ENCODE measurements around the gene SHISA9. TPM values are rescaled to one million over a fixed set of nuclear protein-coding genes. Genes with fewer than 3 reads are reported as not detected.

Gene SHISA9
- total RNA-seq, 1 experiment from 2014 or later: not detected

DNA sequence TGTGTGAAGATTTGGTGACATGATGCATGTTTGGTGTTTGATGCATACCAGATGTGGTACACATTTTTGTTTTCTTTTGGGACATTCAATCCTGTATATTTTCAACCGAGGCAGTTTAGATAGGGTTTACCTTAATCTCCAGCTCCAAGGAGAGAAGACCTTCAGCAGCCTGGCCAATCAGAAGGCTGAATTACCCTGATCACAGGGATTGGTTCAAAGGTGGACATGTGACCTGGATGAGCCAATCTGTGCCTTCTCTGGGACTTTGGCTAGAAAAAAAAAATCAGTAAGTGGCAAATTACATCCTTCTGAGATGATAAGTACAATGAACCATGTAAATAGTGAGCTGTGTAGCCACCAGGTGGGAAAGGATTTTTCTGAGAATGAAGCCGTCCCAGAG, 205.1 kb downstream of the SHISA9 start:
- peaks cover 0 to 8% of the 10 kb centered on the region in 2 experiments; a peak in 1 of 4 replicates for H3K4me1 ChIP-seq (ENCODE audit: control insufficient read depth in 1 of 2, insufficient read depth in 2 of 2, low read length in 2 of 2)
- RAD21 ChIA-PET (ENCODE audit: low non-redundant PET in 1 of 2, low total read pairs in 2 of 2, uncharacterized antibody in 2 of 2, unreplicated experiment in 2 of 2): no interaction called here
- H3K79me2 ChIP-seq (ENCODE audit: insufficient read depth, low read length): no peaks in the 10 kb centered on the region
- H3K4me2 ChIP-seq (ENCODE audit: low read length): no peak overlapping the region
- BruUV-seq (replicated peaks): no TSS peak
- no peaks in the 10 kb centered on the region for H3K9me3 ChIP-seq (ENCODE audit: control insufficient read depth in 1 of 2, insufficient read depth in 1 of 2, low read depth in 1 of 2, low read length in 2 of 2)
- H3K27ac ChIP-seq (ENCODE audit: low read depth, low read length): no peak overlapping the region
- intact Hi-C loops (cut with micrococcal nuclease): no loop called here
- H3K9ac ChIP-seq (ENCODE audit: low read length): no peak overlapping the region
- DNase-seq (ENCODE audit: low read depth, low spot score) (no peak), ATAC-seq (no peak)
- no peaks in the 10 kb centered on the region for H3K36me3 ChIP-seq (ENCODE audit: control insufficient read depth in 1 of 2, insufficient read depth in 2 of 2, low read length in 2 of 2)
- H2AFZ ChIP-seq (ENCODE audit: low read depth, low read length, poor library complexity, severe bottlenecking): no peak overlapping the region
- TF ChIP-seq FOSL1 (IDR thresholded peaks at IDR 0.05; ENCODE audit: low read depth) (no peak), SIN3A (IDR thresholded peaks at IDR 0.05; ENCODE audit: low read depth) (no peak), CBX3 (IDR thresholded peaks at IDR 0.05; ENCODE audit: low read depth) (no peak), YY1 (IDR thresholded peaks at IDR 0.05; ENCODE audit: extremely low read depth, insufficient replicate concordance, low read depth, low read length) (no peak), POLR2AphosphoS5 (IDR thresholded peaks at IDR 0.05; ENCODE audit: low read depth, low read length) (no peak), TCF7L2 (IDR thresholded peaks at IDR 0.05; ENCODE audit: borderline replicate concordance, extremely low read depth, insufficient read depth, insufficient read length) (no peak), EZH2phosphoT487 (IDR thresholded peaks at IDR 0.05; ENCODE audit: borderline replicate concordance) (no peak), REST (IDR thresholded peaks at IDR 0.05; ENCODE audit: low read depth) (no peak), POLR2A (IDR thresholded peaks at IDR 0.05; ENCODE audit: borderline replicate concordance, extremely low read depth, insufficient read depth, insufficient read length) (no peak), CEBPB (IDR thresholded peaks at IDR 0.05; ENCODE audit: low read depth) (no peak), EGR1 (IDR thresholded peaks at IDR 0.05; ENCODE audit: low read depth) (no peak), EZH2 (IDR thresholded peaks at IDR 0.05) (no peak), SP1 (IDR thresholded peaks at IDR 0.05; ENCODE audit: low read depth) (no peak), ZFX (IDR thresholded peaks at IDR 0.05) (no peak), RAD21 (IDR thresholded peaks at IDR 0.05; ENCODE audit: low read depth) (no peak), MAX (IDR thresholded peaks at IDR 0.05) (no peak), ZBTB33 (IDR thresholded peaks at IDR 0.05; ENCODE audit: extremely low read depth, insufficient replicate concordance, low read length) (no peak), ELF1 (IDR thresholded peaks at IDR 0.05; ENCODE audit: borderline replicate concordance, low read depth) (no peak)
- TF ChIP-seq, protein P1, sequence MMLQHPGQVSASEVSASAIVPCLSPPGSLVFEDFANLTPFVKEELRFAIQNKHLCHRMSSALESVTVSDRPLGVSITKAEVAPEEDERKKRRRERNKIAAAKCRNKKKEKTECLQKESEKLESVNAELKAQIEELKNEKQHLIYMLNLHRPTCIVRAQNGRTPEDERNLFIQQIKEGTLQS (IDR thresholded peaks at IDR 0.05): no peak
- CTCF ChIA-PET: no interaction called here
- no peaks in the 10 kb centered on the region for H3K27me3 ChIP-seq (ENCODE audit: insufficient read depth, low read length)
- H3K4me3 ChIP-seq (replicated peaks in 1 of 2; ENCODE audit: low read depth in 1 of 2, low read length in 2 of 2): no peak overlapping the region
- no peaks in the 10 kb centered on the region for H4K20me1 ChIP-seq (ENCODE audit: insufficient read depth)
- no peaks in the 10 kb centered on the region for H3K9me2 ChIP-seq (ENCODE audit: insufficient read depth)
- POLR2A ChIA-PET: no interaction called here
